Left lobe of liver (tissue), 2 donors: ENCODE data around the gene USHBP1. TPM values are rescaled to one million over a fixed set of nuclear protein-coding genes. Genes with fewer than 3 reads are reported as not detected.

Experiments used
- ATAC-seq: fragments of 200-7000 bp; cut with Tn5 transposase; one replicate; pipeline ENCODE4 v1.9.1; 2020; ENCODE audit warnings: mild to moderate bottlenecking, moderate library complexity
- DNase-seq: peaks from one replicate; pipeline ENCODE4 v3.0.0-alpha.2; 2020; ENCODE audit warnings: low spot score
- total RNA-seq: library from RNA; stranded (reverse); gene quantifications from one replicate; pipeline ENCODE4 v1.2.1, GENCODE V29; 2021
- donor health status: DM: no; HTN: no; CAD: no; lungs with moderate emphysema.
- donor health status: DM: no; HTN: yes; CAD: no.

USHBP1 gene
- total RNA-seq, 1 donor from 2014 or later = 1.6 TPM

DNA sequence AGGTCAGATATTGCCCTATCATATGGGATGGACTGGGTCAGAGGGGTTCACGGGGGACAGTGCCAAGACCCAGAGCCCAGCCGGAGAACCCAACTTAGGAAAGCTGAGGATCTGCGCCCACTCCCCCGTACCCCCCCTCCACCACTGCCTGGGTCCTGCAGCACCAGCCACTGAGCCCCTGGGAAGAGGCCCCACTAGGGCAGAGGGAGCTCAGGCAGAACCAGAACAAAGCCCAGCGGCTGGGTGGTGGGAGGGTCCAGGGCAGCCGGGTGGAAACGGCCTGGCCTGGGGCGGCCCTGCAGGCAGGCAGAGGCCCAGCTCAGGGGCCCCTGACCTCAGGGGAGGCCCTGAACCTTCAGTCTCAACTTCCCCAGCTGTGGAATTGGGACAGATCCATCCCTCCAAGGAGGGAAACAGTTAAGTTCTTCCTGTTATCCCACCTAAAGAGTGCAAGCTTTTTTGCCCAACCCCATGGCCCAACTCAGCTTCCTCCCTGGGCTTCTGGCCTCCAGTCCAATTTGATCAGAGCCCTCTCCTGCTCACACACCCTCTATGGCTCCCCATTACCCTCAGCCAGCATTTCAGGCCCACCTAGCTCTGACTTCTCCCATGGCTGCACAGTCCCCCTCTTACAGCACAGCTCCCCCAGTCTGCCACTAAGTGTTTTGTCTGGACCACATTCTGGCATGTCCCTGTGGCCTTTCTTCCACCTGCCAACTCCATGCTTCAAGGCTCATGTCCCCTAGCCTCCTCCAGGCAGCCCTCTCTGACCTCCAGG lies 21.9 kb downstream of the USHBP1 start:
- DNase-seq (no peak), ATAC-seq (no peak)

DNA sequence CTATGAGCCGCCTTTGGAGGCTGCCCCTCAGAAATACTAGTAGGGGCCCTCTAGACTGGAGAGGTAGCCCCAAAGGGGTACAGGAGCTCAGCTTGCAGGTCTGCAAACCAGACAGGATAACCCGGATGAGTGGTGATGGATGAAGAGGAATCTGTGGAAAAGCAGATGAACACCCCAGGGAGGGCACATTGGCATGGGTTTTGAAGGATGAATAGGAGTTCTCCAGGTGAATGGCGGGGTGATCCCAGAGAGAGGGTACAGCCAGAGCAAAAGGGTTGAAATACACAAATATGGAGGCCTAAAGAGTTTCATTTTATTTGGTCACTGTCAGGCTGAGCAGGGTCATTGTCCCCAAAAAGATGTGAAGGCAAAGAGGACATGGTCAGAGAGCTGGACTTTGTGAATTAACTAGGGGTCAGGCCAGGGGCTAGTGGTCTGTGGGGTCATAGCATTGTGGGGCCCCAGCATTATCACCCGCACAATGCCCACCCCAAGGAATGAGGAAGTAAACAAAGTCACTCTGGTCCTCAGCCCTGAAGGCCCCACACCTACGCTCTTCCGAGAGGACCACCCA lies 23.6 kb downstream of the USHBP1 start:
- DNase-seq (no peak), ATAC-seq (no peak)

DNA sequence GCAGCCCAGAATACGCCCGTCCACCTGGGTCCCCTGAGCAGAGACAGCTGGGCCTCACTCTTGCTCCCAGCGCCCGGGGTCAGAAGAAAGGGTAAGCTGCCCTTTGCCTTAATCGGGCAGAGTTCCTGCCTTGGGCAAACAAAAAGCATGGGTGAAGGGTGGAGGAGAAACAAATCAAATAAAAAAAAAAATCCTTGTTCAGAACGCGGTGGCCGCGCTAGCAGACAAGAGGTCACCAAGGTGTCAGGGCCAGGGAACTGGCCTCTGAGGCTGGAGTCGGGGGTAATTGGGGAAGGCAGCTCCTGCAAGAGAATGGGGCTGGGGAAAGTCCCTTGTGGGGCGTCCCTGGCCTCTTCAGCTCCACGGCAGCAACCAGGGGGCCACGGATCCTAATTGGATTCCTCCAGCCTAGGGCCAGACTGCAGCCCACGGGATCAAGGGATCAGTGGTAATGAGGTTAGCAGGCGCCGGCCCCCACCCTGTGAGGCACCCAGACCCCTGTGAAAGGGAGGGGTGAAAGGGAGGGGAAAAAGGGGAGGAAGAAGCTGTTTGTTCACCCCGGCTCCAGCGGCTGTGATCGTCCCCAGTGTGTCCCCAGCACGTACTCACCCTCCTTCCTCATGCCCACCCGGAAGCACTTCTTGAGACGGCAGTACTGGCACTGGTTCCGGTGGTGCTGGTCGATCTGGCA lies 24.3 kb downstream of the USHBP1 start:
- DNase-seq (peak; percentile 84), ATAC-seq (peak; percentile 44)

DNA sequence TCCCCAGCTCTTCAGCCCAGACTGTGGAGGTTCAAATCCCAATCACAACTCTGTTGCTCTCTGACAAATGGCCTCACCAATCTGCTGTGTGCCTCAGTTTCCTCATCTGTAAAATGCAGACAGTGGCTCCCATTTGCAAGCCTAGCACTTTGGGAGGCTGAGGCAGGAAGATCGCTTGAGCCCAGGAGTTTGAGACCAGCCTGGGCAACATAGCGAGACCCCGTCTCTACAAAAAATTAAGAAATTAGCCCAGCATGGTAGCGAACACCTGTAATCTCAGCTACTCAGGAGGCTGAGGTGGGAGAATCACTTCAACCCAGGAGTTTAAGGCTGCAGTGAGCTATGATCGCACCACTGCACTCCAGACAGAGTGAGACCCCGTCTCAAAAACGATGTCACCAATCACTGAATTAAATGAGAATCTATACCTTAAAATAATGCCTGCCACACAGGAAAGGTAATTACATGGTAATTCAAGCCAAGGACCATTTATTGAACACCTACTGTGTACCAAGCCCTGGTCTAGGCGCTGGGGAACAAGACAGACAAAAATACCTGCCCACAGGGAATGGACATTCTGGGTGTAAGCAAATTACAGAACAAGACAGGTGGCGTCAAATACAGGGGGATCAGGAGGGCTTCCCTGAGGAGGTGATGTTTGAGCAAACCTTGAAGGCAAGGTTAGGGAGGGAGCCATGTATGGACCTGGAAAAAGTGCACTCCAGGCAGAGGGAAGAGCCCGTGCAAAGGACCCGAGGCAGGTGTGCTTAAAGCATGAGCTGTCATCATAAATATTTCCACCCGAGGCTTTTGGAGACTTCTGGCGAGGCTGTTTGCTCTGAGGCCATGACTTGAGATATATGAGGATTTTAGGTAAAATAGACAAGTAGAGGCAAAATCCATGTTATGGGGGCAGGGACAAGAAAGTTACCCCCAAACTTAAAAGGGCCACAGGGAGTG lies 26.5 kb downstream of the USHBP1 start:
- no peak for ATAC-seq

DNA sequence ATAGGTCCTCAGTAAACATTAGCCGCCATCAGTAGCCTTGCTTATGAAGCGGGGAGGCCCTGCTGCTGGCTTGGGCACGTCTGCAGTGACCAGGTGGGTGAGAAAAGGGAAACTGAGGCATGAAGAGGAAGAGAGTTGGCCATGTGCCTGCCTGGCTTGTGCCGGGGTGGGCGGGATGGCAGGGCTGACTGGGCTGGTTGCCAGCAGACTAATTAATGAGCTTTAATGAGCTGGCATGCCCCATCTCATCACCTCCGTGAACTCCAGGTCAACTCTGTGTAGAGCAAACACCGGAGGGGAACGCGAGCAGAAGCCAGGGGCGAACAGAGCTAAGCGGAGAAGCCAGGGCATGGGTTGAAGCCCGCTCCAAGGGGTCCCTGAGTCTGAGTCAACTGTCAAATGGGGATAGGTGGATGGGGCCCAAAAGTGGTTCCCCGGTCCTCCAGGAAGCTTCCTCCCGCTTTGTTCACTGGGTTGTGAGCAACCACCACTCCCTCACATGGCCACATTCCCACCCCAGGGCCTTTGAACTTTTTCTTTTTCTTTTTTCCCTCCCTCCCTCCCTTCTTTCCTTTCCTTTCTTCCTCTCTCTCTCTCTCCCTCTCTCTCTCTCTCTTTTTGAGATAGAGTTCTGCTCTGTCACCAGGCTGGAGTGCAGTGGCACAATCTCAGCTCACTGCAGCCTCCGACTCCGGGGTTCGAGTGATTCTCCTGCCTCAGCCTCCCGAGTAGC lies 27.6 kb downstream of the USHBP1 start:
- ATAC-seq (no peak), DNase-seq (no peak)

More for the DNA sequence above, 26.5 kb downstream of the USHBP1 start:
- no peak for DNase-seq

DNA sequence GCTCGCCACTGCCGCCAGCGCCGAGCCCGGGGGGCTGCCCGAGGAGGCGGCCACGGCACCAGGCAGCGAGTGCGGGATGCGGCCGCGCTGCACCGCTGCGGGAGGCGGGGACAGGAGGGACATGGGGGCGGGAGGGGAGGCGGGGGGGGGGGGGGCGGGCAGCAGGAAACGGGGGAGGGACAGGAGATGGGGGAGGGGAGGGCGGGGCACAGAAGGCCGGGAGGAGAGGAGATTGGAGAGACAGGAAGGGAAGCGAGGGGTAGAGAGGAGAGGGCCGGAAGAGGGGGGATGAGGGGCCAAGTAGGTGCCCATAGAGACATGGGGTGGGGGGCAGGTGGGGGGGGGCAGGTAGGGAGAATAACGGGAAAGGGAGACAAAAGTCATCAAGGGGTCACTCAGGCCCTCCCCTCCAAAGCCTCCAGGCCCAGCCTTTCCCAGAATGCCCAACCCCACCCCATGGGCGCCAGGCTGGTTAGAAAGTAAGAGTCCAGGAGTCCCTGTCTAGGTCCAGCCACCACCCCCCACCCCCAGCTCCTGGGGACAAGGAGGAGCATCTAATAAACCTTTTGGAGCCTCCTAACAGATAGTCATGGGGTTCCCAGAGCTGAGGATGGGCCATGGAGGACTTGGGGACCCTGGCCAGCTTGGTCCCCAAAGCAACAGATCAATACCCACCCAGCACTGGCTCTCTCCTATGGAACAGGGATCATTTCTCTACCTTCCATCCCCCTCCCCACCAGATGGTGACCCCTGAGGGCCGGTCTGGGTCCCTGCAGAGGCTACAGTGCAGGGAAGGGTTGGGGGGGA lies 28.4 kb downstream of the USHBP1 start:
- DNase-seq (no peak), ATAC-seq (peak; percentile 4)

DNA sequence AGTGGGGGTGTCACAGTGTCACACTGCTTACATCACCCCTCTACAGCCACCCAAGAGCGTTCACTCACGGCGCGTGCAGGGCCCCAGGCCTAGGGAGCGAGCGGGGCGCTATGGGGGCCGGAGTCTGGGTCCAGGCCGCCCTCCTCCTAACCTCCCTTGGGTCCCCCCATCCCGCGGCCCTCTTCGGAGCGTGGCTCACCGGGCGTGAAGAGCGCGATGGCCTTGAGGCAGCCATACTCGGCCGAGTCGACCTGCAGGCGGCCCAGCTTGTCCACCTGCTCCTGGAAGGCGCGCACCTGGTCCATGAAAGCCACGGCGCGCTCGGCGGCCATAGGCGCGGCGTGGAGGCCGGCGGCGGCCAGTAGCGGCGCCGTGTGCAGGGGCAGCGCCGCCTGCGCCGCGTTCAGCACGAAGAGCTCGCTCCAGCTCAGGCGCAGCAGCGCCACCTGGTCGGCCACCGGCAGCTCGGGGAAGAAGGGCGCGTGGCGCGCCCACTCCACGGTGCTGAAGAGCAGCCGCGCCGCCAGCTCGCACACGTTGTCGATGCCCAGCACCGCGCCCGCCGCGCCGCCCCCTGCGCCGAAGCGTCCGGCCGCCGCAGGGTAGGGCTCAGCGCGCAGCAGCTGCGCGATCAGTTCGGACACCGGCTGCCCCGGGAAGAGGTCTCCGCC lies 29.1 kb downstream of the USHBP1 start:
- no peak for DNase-seq
- ATAC-seq = peak; percentile 30

DNA sequence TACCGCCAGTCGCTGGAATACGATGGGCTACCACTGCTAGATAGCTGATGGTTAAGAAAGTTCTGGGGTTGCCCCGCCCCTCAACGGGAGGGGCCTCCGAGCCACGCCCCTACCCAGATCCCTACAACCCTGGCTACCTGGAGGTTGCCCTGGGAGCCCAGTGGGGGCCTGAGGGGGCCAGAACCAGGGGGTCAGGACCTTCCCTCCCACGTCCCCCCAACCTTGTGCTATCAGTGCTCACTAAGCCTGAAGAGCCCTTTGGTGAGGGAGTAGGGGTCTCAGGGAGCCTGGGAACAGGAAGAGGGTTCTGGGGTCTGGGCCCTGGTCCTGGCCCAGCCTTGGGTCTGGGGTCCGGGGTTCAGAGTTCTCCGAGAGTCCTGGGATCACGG lies 29.6 kb downstream of the USHBP1 start:
- ATAC-seq (peak; percentile 73), DNase-seq (no peak)

DNA sequence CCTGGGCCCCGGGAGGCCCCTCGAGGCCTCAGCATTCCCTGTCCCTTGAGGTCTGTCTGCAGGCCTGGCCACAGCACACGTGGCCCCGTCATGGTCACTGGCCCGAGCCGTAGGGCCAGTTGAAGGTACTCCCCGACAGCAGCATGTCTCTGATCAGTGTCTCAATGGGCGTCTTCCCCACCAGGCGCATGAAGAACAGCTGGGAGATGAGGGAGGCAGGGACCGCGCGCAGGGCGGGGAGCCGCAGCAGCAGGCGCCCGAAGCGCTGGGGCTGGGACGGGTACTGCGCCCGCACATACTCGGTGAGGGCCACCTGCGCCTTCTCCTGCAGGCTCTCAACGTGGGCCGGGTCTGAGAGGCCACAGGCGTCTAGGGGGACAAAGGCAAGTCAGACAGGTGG lies 32.3 kb downstream of the USHBP1 start:
- ATAC-seq (no peak), DNase-seq (no peak)

DNA sequence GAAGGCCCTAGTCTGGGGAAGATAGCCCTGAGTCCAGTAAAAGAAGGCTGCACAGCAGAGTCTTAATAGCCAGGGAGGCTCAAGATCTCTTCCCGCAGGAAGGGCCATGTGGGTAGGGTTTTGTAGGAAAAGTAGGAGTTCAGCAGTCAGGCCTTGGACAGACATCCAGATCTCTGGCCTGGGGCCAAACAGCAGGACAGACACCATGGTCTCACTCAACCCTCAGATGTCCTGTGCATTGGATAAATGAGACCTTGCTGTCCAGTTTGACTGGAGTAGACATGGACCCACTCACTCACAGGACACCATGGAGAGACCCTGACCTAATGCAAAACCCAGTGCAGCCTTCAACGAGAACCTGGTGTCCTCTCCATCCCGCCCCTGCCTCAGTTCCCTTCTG lies 34.7 kb downstream of the USHBP1 start:
- DNase-seq = no peak
- ATAC-seq = no peak

DNA sequence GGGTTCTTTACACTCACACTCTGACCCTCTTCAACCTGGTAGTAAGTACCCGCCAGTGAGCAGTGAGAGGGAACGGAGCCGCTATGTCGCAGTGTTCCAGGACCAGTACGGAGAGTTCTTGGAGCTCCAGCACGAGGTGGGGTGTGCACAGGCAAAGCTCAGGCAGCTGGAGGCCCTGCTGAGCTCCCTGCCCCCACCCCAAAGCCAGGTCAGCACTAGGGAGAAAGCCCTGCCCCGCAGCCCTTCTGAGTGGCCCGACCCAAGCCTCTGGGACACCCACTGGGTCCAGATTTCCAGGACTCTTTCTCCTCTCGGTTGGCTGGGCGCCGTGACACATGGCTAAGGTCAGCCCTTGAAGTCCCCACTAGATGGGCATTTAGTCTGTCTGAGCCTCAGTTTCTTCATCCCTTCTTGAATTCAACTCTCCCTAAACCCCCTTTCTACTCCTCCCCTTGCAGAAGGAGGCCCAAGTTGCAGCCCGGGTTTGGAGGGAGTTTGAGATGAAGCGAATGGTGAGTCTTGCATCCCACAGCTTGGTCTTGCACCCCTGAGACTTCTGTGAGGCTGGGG lies 36.7 kb downstream of the USHBP1 start:
- peak; percentile 54 for ATAC-seq
- peak; percentile 83 for DNase-seq

DNA sequence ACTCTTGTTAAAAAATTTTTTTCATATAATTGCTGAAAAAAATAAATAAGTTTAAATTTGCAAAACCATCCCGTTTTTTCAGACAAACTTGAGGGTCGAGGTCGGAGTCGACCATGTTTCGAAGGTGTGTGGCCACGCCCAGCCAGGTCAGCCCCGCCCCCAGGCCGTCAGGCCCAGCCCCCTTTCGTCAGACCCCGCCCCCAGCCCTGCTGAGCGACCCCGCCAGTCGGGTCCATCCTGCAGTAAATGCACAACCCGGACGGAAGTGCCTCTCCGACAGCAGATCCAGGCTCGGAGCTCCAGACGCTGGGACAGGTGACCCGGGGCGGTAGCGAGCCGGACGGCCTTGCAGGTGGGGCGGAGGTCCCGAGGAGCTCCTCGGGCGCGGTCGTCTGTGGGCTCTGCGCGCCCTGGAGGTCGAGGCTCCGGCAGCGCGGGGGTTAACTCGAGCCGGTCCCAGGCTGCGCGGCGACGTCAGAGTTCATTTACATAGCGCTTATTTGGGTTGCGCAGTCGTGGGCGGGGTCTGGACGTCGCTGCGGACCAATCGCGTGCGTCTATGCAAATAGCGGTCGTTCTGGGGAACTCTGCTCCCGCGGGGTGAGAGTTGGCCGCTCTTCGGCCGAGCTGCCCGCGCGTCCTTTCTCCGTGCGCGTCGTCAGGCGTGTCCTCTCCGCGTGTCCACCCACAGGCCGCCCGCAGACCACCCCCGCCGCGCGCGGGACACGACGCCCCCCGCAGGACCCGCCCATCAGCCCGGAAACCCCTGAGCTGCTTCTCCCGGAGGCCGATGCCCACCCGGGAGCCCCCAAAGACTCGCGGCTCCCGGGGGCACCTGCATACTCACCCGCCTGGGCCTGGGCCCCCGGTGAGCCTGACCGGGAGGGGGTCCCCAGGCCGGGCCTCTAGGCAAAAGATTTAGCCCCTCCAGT lies 38.3 kb downstream of the USHBP1 start, which contains the start of gene OCEL1:
TSS of gene OCEL1 (plus strand) at position 225 of the 932 bp plus-strand sequence. CDS start at position 247, 22 bp downstream.
- peak; percentile 99 for DNase-seq
- peak; percentile 87 for ATAC-seq

DNA sequence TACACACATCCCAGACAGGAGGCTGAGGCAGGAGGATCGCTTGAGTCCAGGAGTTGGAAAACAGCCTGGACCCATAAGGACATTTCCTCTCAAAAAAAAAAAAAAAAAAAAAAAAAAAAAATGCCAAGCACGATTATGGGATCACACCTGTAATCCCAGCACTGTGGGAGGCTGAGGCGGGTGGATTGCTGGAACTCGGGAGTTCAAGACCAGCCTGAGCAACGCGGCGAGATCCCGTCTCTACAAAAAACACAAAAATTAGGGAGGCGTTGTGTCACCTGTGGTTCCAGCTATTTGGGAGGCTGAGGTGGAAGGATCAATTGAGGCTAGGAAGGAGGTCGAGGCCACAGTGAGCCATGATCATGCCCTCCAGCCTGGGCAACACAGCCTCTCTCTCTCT lies 39.5 kb downstream of the USHBP1 start:
- DNase-seq (no peak), ATAC-seq (no peak)

DNA sequence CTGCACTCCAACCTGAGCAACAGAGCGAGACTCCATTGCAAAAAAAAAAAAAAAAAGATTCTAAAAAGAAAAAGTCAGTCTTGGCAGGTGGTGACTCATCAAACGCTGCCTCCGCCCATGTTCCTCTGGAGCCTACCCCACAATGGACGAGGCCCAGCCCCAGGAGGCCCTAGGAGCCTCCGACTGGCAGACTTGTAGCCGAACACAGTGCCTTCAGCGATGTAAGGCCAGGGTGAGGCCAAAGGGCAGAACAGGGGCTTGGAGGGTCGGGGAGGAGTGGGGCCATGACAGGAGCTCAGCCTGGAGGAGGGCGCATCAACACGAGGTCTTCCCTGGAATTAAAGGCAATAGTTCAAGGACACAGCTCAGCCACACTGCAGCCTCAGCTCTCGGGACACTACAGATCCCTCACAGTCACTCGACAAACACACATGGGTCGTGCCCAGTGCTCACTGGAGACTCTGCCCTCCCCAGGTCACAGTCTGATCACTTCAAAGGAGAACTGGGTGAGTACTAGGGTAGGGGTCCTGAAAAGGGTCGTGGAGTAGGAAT lies 44.3 kb downstream of the USHBP1 start:
- ATAC-seq (no peak), DNase-seq (no peak)

DNA sequence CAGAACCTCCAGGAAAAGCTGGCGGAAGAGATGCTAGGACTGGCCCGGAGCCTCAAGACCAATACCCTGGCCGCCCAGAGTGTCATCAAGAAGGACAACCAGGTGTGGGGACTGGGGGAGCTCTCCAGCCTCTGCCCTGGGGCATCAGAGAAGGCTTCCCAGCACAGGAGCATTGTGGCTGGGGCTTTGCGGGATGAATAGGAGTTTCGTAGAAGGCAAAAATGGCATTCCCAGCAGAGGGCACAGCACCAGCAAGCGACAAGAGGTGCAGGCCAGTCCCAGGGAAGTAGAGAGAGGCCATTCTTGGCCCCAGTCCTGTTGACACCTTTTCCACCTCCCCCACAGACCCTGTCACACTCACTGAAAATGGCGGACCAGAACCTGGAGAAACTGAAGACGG lies 45.3 kb downstream of the USHBP1 start:
- ATAC-seq = no peak
- DNase-seq = no peak

DNA sequence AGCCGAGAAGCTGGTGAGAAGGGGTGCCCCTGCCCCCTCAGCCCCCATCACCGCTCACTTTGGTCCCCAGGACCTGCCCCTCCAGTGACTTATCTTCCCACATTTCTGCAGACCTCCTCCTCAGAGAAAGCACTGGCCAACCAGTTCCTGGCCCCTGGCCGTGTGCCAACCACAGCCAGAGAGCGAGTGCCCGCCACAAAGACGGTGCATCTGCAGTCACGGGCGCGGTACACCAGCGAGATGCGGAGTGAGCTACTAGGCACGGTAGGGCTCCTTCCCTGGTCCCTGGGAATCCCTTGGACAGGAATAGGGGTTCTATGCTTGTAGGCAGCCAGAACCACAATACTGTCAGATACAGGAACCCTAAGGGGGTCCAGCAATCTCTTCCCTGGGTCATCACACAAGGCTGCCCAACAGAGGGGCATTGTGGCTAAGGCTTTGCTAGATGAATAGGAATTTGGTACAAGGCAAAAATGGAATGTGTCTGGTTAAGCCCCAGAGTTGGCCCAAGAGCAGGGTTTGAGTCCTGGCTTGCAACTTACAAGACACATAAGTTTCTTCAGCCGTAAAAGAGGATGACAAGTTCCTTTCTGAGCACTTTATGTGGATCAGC lies 48.4 kb downstream of the USHBP1 start:
- ATAC-seq = no peak

More for the DNA sequence above, 48.4 kb downstream of the USHBP1 start:
- DNase-seq = no peak
